ENCODE data around the gene SLC27A3.
A peak's percentile ranks its signal among the peaks of the same experiment; 100 is the strongest.

The SLC27A3 gene

GRCh38 chr1:153801028-153801625, 25.9 kb downstream of the SLC27A3 start:
- no peak overlapping the region for H3K4me2 ChIP-seq (ENCODE audit: low read length)
- no peak overlapping the region for H4K8ac ChIP-seq (ENCODE audit: low read depth, low read length)
- H4K12ac ChIP-seq (ENCODE audit: low read depth, low read length) = no peak overlapping the region
- no peak overlapping the region for H2BK120ac ChIP-seq (ENCODE audit: insufficient read depth, low read length, poor library complexity)
- no peak overlapping the region for H2BK5ac ChIP-seq (ENCODE audit: low read depth, low read length, poor library complexity)
- H3K4me1 ChIP-seq (ENCODE audit: control insufficient read depth in 1 of 2, insufficient read depth in 2 of 2, low read length in 2 of 2) = no peaks in the 10 kb centered on the region
- H3K9me3 ChIP-seq (ENCODE audit: insufficient read depth, low read depth, low read length) = no peaks in the 10 kb centered on the region
- H3K27ac ChIP-seq (ENCODE audit: low read depth, low read length) = no peak overlapping the region
- H4K91ac ChIP-seq (ENCODE audit: low read depth, low read length) = no peak overlapping the region
- DNase-seq = no peak
- H3K36me3 ChIP-seq (ENCODE audit: control insufficient read depth in 1 of 2, insufficient read depth in 2 of 2, low read length in 2 of 2) = peaks cover 18 to 23% of the 10 kb centered on the region in 2 experiments
- no peak overlapping the region for H3K4ac ChIP-seq (ENCODE audit: low read depth, low read length)
- H3K14ac ChIP-seq (ENCODE audit: low read length) = no peak overlapping the region
- H3K18ac ChIP-seq (ENCODE audit: low read length) = no peak overlapping the region
- no peak overlapping the region for H2BK12ac ChIP-seq (ENCODE audit: low read length)
- no peak overlapping the region for H3K23ac ChIP-seq (ENCODE audit: low read length)
- H3K4me3 ChIP-seq (ENCODE audit: low read depth, low read length) = peak overlapping the region; percentile 51
- no peaks in the 10 kb centered on the region for H3K79me2 ChIP-seq (ENCODE audit: control insufficient read depth, insufficient read depth, low read length, poor library complexity)
- no peaks in the 10 kb centered on the region for H3K27me3 ChIP-seq (ENCODE audit: insufficient read depth, low read length)
- no peak overlapping the region for H2AK5ac ChIP-seq (ENCODE audit: low read length)
- no peak overlapping the region for H3K9ac ChIP-seq (ENCODE audit: low read length)
- WGBS (ENCODE audit: extremely low coverage, insufficient coverage, insufficient read length) = no CpG with 5 or more reads among the region's 6 CpGs
- no peaks in the 10 kb centered on the region for H3K79me1 ChIP-seq (ENCODE audit: low read length)
- no peak overlapping the region for H2AFZ ChIP-seq (ENCODE audit: insufficient read depth, low read length, poor library complexity)

DNA sequence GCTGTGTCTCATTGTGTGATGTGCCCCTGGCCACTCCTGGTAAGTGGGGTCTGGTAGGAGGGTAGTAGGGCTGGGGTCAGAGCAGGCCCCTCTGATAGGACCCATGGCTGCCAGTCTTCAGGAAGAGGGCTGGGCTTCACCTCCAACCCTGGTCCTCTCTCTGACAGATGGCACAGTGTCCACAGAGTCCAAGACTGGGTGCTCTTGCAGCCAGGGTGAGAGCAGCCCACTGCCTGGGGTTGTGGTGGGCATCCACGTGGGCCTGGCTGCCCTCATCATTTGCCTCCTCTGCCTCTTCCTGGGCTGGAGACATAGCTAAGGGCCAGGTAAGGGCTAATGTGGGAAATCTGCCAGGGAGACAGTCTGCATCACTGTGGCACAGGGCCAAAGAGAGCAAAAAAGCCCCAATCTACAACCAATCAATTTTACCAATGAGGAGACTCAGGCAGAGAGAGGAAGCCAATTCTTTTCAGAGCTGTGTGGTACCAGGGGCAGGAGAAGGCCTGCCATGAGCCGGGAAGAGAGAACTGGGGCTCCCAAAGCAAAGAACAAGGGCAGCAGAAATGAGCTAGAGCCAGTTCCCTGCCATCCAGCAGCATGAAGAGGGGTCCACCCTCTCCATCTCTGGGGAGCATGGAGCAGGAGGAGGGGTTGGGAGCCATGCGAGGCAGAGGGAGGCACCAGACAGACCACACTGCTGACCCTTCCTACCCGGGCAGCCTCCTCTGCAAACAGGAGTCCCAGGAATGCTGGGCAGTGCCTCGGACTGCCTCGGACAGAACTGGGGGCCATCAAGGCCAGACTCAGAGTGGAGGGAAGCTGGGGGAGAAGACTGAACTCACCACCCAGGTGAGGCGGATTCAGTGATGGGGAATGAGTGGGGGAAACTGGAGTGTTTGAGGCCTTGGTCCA, 26.8 kb downstream of the SLC27A3 start:
- no peak overlapping the region for H3K4me2 ChIP-seq (ENCODE audit: low read length)
- H3K9ac ChIP-seq (ENCODE audit: low read length) = no peak overlapping the region
- H3K27ac ChIP-seq (ENCODE audit: low read depth, low read length) = no peak overlapping the region
- no peak overlapping the region for H3K23ac ChIP-seq (ENCODE audit: low read length)
- DNase-seq = no peak
- no peak overlapping the region for H4K91ac ChIP-seq (ENCODE audit: low read depth, low read length)
- no peak overlapping the region for H2BK5ac ChIP-seq (ENCODE audit: low read depth, low read length, poor library complexity)
- H3K4me1 ChIP-seq (ENCODE audit: control insufficient read depth in 1 of 2, insufficient read depth in 2 of 2, low read length in 2 of 2) = no peaks in the 10 kb centered on the region
- H3K18ac ChIP-seq (ENCODE audit: low read length) = no peak overlapping the region
- H3K14ac ChIP-seq (ENCODE audit: low read length) = no peak overlapping the region
- no peak overlapping the region for H3K4ac ChIP-seq (ENCODE audit: low read depth, low read length)
- no peaks in the 10 kb centered on the region for H3K79me1 ChIP-seq (ENCODE audit: low read length)
- no peak overlapping the region for H2AFZ ChIP-seq (ENCODE audit: insufficient read depth, low read length, poor library complexity)
- H2BK120ac ChIP-seq (ENCODE audit: insufficient read depth, low read length, poor library complexity) = no peak overlapping the region
- no peaks in the 10 kb centered on the region for H3K27me3 ChIP-seq (ENCODE audit: insufficient read depth, low read length)
- no peak overlapping the region for H2AK5ac ChIP-seq (ENCODE audit: low read length)
- H4K12ac ChIP-seq (ENCODE audit: low read depth, low read length) = peak overlapping the region; percentile 31
- H4K8ac ChIP-seq (ENCODE audit: low read depth, low read length) = no peak overlapping the region
- H3K9me3 ChIP-seq (ENCODE audit: insufficient read depth, low read depth, low read length) = no peaks in the 10 kb centered on the region
- no peaks in the 10 kb centered on the region for H3K79me2 ChIP-seq (ENCODE audit: control insufficient read depth, insufficient read depth, low read length, poor library complexity)
- H2BK12ac ChIP-seq (ENCODE audit: low read length) = no peak overlapping the region
- H3K4me3 ChIP-seq (ENCODE audit: low read depth, low read length) = no peak overlapping the region
- H3K36me3 ChIP-seq (ENCODE audit: control insufficient read depth in 1 of 2, insufficient read depth in 2 of 2, low read length in 2 of 2) = peaks cover 18 to 24% of the 10 kb centered on the region in 2 experiments
- no CpG with 5 or more reads among the region's 7 CpGs for WGBS (ENCODE audit: extremely low coverage, insufficient coverage, insufficient read length)

DNA sequence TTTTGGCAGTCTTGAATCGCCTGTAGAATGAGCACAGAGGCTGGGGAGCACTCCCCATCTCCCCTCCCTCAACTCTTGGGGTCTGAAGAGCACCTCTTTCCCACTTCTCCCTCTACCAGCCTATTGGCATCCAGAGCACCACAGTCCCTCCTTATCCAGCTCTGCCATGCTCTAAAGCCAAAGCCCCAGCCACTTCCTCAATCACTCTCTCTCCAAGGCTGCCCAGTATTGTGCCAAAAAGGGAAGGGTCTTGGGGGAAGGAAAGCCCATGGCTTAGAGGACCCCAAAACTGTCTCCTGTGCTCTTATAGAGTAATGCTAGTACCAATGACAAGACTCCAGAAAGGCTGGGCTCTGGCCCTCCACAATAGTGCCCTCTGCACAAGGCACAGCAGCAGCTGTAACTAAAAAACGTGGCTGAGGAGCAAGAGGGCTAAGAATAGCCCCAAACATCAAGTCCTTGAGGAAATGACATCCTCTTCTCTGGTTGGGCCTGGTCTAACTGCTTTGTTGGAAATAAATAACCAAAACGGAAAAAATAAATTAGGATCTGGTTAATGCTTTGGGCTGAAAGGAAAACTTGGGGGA, 28.4 kb downstream of the SLC27A3 start:
- Histone ChIP-seq H3K4me2 (ENCODE audit: low read length) (no peak overlapping the region), H2AFZ (ENCODE audit: insufficient read depth, low read length, poor library complexity) (no peak overlapping the region), H2BK5ac (ENCODE audit: low read depth, low read length, poor library complexity) (no peak overlapping the region), H3K4me1 (ENCODE audit: control insufficient read depth in 1 of 2, insufficient read depth in 2 of 2, low read length in 2 of 2) (no peaks in the 10 kb centered on the region), H2BK12ac (ENCODE audit: low read length) (no peak overlapping the region), H4K91ac (ENCODE audit: low read depth, low read length) (no peak overlapping the region), H3K9ac (ENCODE audit: low read length) (no peak overlapping the region), H3K18ac (ENCODE audit: low read length) (no peak overlapping the region), H3K23ac (ENCODE audit: low read length) (no peak overlapping the region), H3K79me1 (ENCODE audit: low read length) (no peaks in the 10 kb centered on the region), H2AK5ac (ENCODE audit: low read length) (no peak overlapping the region), H3K4me3 (ENCODE audit: low read depth, low read length) (no peak overlapping the region), H3K27ac (ENCODE audit: low read depth, low read length) (no peak overlapping the region), H4K8ac (ENCODE audit: low read depth, low read length) (no peak overlapping the region), H2BK120ac (ENCODE audit: insufficient read depth, low read length, poor library complexity) (no peak overlapping the region), H3K27me3 (ENCODE audit: insufficient read depth, low read length) (no peaks in the 10 kb centered on the region), H3K14ac (ENCODE audit: low read length) (no peak overlapping the region), H4K12ac (ENCODE audit: low read depth, low read length) (no peak overlapping the region), H3K4ac (ENCODE audit: low read depth, low read length) (no peak overlapping the region), H3K36me3 (ENCODE audit: control insufficient read depth in 1 of 2, insufficient read depth in 2 of 2, low read length in 2 of 2) (peaks cover 23 to 36% of the 10 kb centered on the region in 2 experiments), H3K9me3 (ENCODE audit: insufficient read depth, low read depth, low read length) (no peaks in the 10 kb centered on the region), H3K79me2 (ENCODE audit: control insufficient read depth, insufficient read depth, low read length, poor library complexity) (no peaks in the 10 kb centered on the region)
- no peak for DNase-seq
- no CpG with 5 or more reads among the region's 3 CpGs for WGBS (ENCODE audit: extremely low coverage, insufficient coverage, insufficient read length)

DNA sequence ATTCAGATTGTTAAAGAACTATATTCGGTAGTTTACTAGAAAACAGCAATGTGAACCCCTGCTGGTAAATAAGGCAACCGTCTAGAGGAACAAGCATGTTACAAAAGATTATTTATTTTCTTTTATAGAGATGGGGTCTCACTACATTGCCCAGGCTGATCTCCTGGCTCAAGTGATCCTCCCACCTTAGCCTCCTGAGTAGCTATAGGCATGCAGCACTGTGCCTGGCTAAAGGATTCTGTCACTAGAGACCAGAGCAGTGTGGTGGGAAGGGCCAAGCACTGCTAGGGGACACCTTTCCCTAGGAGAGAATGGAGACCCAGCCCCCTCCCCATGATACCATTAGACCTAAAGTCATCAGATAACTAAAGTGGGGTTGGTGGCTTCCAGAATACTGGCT, 28.9 kb downstream of the SLC27A3 start:
- no peak overlapping the region for H3K23ac ChIP-seq (ENCODE audit: low read length)
- H2BK12ac ChIP-seq (ENCODE audit: low read length) = no peak overlapping the region
- H2AK5ac ChIP-seq (ENCODE audit: low read length) = no peak overlapping the region
- no peak overlapping the region for H3K27ac ChIP-seq (ENCODE audit: low read depth, low read length)
- no peak overlapping the region for H2BK5ac ChIP-seq (ENCODE audit: low read depth, low read length, poor library complexity)
- no peak overlapping the region for H4K91ac ChIP-seq (ENCODE audit: low read depth, low read length)
- no peak overlapping the region for H2BK120ac ChIP-seq (ENCODE audit: insufficient read depth, low read length, poor library complexity)
- no peak overlapping the region for H3K9ac ChIP-seq (ENCODE audit: low read length)
- peaks cover 23 to 41% of the 10 kb centered on the region in 2 experiments for H3K36me3 ChIP-seq (ENCODE audit: control insufficient read depth in 1 of 2, insufficient read depth in 2 of 2, low read length in 2 of 2)
- H3K9me3 ChIP-seq (ENCODE audit: insufficient read depth, low read depth, low read length) = no peaks in the 10 kb centered on the region
- no peak overlapping the region for H4K12ac ChIP-seq (ENCODE audit: low read depth, low read length)
- H3K79me2 ChIP-seq (ENCODE audit: control insufficient read depth, insufficient read depth, low read length, poor library complexity) = no peaks in the 10 kb centered on the region
- no peak overlapping the region for H3K4ac ChIP-seq (ENCODE audit: low read depth, low read length)
- no peak overlapping the region for H3K4me2 ChIP-seq (ENCODE audit: low read length)
- H3K27me3 ChIP-seq (ENCODE audit: insufficient read depth, low read length) = no peaks in the 10 kb centered on the region
- no peaks in the 10 kb centered on the region for H3K4me1 ChIP-seq (ENCODE audit: control insufficient read depth in 1 of 2, insufficient read depth in 2 of 2, low read length in 2 of 2)
- no peak overlapping the region for H3K14ac ChIP-seq (ENCODE audit: low read length)
- no peak overlapping the region for H2AFZ ChIP-seq (ENCODE audit: insufficient read depth, low read length, poor library complexity)
- no peak for DNase-seq
- no peaks in the 10 kb centered on the region for H3K79me1 ChIP-seq (ENCODE audit: low read length)
- no CpG with 5 or more reads among the region's 2 CpGs for WGBS (ENCODE audit: extremely low coverage, insufficient coverage, insufficient read length)
- H3K4me3 ChIP-seq (ENCODE audit: low read depth, low read length) = no peak overlapping the region
- no peak overlapping the region for H3K18ac ChIP-seq (ENCODE audit: low read length)
- no peak overlapping the region for H4K8ac ChIP-seq (ENCODE audit: low read depth, low read length)
